HS-27A (cell line): ENCODE measurements around the gene THSD4.
"Not testable (repeated sequence)": the region's sequence is repeated elsewhere in the genome, so short reads cannot be mapped to it uniquely, and the experiment has no call there.

Source experiments
- DNase-seq: peaks from one replicate; pipeline ENCODE4 v3.0.0-alpha.2; 2012; ENCODE audit warnings: low read depth, missing footprints

The THSD4 gene

DNA sequence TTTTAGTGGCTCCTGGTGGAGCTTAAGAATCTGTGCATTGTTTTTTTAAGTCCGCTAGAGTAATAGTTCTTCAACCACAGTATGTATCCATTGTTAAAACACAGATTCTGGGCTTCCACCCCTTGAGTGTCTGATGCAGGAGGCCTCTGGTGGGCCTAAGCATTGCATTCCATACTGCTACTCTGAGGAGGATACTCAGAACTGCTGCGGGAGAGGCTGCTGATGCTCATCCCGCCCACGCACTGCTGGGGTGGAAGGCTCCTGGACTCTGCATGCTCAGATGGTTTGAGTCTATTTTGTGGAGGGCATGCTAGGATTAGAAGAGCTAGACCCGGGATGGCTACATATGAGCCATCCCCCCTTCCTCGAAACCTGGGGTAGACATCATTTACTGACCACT is 74.4 kb downstream of the THSD4 start:
- no peak for DNase-seq

GRCh38 chr15:71191296-71191695 is 76.0 kb downstream of the THSD4 start:
- DNase-seq: no peak

DNA sequence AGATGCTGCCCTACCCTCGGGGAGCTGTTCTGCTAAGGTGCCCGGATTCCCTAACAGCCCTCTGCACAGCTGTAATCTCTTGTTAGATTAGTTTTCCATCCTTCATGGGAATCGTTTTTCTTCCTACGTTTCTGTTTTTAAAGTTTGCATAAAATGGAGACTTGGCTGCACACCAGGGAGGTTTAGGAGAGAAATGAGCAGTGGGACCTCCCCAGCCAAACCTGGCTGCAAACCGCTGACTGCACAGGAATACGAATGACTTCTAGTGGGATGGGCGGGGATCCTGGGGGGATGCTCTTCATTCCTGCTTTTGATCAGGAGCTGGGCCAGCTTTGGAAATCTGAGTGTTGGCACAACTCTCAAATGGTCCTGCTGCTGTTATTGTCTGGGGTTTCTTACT is 77.5 kb downstream of the THSD4 start:
- no peak for DNase-seq

DNA sequence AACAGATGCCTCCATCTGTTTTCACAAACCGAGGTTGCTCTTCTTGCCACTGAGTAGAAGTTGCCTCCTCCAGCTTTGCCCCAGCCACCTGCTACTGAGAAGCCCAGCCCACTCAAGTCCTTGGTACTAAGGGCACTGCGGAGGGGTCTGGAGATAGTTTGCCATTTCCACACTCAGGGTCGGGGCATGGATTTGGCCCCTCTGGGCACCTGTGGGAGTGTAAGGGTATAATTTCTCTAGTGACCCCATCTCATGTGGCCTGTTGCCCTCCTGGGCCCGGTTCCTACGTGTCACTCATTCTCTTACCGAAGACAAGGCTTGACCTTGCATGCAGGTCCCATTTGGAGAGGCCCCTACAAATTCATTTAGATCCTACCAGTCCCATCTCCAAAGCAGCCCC is 79.0 kb downstream of the THSD4 start:
- DNase-seq: no peak

DNA sequence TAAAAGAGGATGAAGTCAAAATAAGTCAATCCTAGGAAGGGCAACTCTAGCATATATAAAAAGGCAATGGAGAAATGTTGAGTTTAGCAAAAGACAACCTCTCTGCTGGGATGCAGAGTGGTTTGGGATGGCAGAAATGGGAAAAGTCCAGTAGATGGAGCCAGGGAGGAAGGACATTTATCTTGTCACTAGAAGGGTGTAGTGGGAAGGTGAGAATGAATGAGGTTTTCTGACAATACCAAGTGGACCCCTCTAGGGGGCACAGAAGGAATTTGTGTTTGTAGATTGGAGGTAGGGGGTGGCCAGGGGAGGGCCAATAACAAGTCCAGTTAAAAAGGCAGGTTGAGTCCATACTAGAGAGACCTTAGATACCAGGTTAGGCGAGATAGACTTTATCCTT is 80.0 kb downstream of the THSD4 start:
- DNase-seq: no peak

- DNase-seq: no peak
These were observed 82.3 kb downstream of the THSD4 start for GRCh38 chr15:71197620-71198019.

- no peak for DNase-seq
These were observed 83.6 kb downstream of the THSD4 start for GRCh38 chr15:71198846-71199245.

DNA sequence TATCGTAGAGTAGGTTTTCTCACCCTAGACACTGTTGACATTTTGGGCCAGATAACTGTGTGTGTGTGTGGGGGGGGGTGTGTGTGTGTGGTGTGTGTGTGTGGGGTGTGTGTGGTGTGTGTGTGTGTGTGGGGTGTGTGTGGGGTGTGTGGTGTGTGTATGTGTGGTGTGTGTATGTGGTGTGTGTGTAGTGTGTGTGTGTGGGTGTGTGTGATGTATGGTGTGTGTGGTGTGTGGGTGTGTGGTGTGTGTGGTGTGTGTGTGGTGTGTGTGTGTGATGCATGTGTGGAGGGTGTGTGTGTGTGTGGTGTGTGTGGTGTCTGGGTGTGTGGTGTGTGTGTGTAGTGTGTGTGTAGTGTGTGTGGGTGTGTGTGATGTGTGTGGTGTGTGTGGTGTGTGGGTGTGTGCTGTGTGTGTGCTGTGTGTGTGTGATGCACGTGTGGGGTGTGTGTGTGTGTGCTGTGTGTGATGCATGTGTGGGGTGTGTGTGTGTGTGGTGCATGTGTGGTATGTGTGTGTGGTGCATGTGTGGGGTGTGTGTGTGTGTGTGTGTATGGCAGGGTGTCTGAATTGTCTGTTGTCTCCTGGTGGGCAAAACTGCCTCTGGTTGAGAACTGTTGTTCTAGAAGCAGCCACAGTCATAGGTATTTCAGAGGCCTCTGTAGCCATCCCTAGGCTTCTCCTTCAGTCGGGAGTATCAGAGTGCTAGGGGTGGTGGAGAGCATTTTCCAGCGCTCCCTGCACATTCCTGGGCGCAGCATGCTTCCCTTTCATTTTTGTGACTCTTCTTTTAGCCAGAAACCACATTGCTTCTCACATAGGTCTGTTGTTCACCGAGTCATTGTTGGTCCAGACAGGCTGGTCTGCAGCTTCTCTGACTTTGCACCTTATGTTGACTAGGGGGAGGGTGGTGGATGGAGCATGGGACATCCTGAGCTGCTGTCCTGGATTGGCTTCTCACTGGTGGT is 84.4 kb downstream of the THSD4 start:
- no peak for DNase-seq

GRCh38 chr15:71201477-71201876 is 86.2 kb downstream of the THSD4 start:
- no peak for DNase-seq

DNA sequence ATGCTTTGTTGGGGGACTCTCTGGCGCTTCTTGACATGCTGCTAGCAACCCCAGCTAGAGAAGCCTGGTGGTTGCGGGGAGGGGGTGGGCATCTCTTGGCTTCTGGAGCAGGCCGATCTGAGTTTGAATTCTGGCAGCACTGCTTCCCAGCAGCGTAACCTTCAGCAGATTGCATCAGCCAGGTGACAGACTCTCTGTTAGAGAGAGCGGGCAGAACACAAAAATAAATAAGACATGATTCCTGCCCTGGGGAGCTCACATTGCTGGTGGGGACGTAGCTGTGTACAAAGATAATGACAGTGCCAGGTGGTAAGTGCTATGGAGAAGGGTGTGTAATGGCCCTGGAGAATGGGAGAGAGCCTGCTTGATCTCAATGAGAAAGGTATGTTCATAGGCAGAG is 87.4 kb downstream of the THSD4 start:
- no peak for DNase-seq

DNA sequence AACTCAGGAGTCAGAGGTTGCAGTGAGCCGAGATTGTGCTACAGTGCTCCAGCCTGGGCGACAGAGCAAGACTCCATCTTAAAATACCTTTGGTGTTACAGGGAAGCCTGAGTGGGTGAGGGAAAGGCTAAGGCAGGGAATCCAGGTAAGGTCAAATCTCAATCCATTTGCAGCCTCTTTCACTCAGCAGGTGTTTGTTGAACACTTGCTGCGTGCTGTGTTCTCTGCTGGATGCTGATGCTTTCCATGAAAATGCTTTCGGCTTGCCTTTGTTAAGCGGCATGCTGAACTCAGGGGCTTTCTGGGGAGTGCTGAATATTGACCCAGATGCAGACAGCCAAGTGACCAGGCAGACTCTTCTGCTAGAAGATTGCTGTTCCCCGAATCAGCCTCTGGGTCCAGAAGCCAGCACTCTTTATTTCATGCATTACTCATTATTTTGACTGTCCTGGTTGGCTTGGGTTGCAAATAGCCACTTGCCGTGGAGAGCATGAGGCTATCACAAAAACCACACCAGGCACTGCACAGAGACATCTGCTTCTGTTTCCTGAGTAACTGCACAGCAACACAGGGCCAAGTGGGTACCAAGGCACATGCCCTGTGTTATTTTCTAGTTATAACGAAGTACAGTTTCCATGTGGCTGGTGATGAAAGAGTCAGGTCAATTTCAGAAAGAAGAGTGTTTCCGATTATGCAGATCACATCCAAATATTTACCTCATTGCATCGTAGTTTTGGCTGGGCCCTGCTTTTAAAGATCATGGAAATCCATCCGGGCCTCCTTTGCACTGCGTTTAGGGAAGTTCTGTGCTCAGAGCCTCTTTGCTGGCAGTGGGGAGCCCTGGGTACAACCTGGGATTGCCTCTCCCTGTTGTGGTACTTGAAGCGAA is 88.6 kb downstream of the THSD4 start:
- DNase-seq: no peak

GRCh38 chr15:71207141-71207540 is 91.9 kb downstream of the THSD4 start:
- DNase-seq: no peak

DNA sequence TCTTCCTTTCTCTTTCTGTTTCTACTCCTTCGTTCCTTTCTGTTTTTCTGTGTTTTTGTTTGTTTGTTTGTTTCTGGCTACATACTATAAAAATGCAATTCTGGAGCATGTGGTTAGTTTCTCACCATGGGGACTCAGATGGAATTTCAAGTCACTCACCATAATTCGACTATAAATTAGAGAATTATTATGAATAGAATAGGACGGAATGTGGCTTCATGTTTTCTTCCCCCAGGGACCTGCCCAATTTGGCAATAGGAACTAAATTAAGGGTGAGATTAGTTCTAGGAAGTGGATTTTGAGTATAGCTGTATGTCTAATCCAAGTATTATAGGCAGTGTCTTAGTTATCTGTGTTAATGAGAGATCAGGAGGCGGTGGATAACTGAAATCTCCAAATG is 96.9 kb downstream of the THSD4 start:
- no peak for DNase-seq

- DNase-seq: not testable (repeated sequence)
These were observed 98.7 kb downstream of the THSD4 start for GRCh38 chr15:71213943-71214342.

- no peak for DNase-seq
These were observed 100.0 kb downstream of the THSD4 start for GRCh38 chr15:71215126-71215894.

DNA sequence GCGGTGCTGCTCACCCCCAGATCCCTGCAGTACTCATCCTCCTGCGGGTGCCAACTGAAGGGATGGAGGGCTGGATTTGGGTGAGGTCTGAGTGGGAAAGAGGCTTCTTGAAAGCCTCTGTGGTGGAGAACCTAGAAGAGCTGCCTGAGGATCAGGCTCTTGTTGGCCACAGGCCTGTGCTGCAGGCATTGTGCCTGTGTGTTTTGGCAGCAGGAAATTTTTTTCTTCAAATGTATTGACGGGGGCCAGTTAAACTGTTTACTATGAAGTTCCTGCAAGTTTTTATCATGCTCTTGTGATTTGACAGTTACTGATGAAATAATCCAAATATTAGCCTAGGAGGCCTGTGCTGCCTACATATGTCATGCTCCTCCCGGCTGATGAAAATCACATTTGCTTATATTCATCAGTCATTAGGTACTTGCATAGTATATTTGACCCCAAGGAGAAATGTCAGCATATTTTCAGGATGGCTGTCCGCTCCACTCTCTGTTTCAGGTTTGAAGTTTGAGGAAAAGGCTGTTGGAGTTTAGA is 103.1 kb downstream of the THSD4 start:
- DNase-seq: no peak

DNA sequence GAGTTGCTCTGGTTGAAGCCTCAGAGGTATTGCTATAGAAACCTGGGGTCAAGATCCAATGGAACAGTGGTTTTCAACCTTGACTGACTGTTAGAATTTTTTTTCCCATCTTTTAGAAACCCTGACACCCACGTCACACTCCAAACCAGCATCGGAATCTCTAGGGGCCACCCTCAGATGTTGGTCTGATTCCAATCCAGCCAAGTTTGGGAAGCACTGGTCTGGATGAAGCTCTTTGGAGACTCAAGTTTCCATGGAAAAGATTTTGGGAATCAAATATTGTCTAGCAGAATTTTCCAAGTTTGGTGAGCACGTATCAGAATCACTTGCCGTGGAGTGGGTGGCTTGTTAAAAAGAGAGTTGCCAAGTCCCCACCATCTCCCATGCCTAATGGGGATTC is 103.8 kb downstream of the THSD4 start:
- DNase-seq: no peak

GRCh38 chr15:71219645-71220044 is 104.4 kb downstream of the THSD4 start:
- DNase-seq: no peak

DNA sequence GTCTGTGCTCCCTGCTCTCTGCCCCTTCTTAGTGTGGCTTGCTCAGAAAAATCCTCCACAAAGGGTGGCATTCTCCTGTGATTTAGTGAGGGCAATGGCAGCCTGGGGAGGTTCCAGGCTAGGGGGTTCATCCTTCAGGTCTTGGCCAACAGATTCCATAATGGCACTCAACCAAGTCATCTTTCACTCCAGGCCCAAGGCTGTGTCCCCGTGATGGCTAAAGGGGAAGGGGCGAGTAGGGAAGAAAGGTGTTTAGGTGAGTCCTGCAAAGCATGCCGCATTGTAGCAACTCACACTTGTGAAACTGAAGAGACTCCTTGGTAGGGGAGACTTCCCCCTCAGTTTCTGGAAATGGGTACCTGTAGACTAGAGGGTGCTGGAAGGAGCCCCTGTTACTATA is 105.6 kb downstream of the THSD4 start:
- DNase-seq: no peak

DNA sequence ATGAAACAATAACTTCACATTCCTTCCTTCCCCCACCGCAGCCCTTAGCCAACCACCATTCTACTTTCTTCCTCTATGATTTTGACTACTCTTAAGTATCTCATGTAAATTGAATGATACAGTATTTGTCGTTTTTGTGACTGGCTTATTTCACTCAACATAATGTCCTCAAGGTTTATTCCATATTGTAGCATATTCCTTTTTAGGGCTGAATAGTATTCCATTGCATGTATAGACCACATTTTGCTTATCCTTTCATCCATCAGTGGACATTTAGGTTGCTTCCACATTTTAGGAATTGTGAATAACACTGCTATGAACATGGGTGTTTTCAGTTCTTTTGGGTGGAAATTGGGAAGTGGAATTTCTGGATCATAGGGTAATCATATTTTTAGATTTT is 106.1 kb downstream of the THSD4 start:
- DNase-seq: no peak

DNA sequence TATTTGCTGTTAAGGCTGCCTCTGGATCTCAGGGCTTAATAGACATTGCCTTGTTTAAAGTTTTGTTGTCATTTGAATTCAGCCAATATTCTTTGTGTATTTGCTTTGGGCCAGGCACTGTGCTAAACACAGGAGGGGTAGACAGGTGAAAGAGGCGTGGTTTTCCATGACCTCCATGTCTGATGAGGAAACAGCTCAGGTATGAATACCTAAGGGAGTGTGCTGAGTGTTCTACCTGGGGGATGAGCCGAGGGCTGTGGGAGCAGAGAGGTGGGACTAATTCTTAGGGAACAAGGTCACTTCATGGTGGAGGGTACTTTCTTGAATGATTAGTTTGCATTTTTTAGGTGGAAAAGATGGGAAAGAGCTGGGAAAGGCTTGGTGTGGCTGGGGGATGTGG is 108.2 kb downstream of the THSD4 start:
- DNase-seq: no peak

DNA sequence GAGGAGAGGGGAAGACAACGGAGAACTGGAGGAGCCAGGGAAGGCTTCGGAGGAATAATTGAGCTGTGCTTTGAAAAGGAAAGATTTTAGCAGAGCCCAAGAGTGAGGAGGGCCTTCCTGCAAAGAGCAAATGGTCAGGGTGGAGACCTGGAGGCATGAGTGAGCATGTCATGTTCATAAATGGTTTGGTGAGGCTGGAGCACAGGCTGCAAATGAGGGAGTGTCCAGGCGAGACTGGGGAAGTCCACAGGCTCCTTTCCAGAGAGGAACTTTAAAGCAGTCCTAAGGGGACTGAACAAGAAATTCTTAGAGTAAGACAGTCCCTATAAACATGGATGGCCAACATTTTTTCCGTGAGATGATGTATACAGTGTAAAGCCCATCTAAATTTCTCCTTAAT is 108.8 kb downstream of the THSD4 start:
- DNase-seq: no peak
